DOHH2 (cell line): Measurements from ENCODE around the gene DGKZ.

ENCODE experiments used
- H3F3A ChIP-seq: fragments of 200-600 bp; sonication (generic), shearing (Covaris generic); 2 replicates; pipeline ENCODE4 v1.6.0; 2016; ENCODE audit warnings: antibody characterized with exemption, mild to moderate bottlenecking; ENCODE audit not compliant: control insufficient read depth, insufficient read depth
- H3K27ac ChIP-seq: fragments of 200-600 bp; sonication (generic); 2 replicates; pipeline ENCODE4 v1.5.1; 2014; ENCODE audit warnings: low read depth, mild to moderate bottlenecking, low read length, moderate library complexity
- H3K27me3 ChIP-seq: fragments of 200-600 bp; sonication (generic); 2 replicates; pipeline ENCODE4 v1.6.1; 2014; ENCODE audit warnings: mild to moderate bottlenecking, low read length, mixed read lengths; ENCODE audit not compliant: control insufficient read depth
- H3K36me3 ChIP-seq: fragments of 200-600 bp; sonication (generic); 2 replicates; pipeline ENCODE4 v1.6.1; 2014; ENCODE audit warnings: mild to moderate bottlenecking, low read length, moderate library complexity, mixed read lengths; ENCODE audit not compliant: control insufficient read depth
- H3K4me1 ChIP-seq: fragments of 200-600 bp; sonication (generic); 2 replicates; pipeline ENCODE4 v1.6.1; 2014; ENCODE audit warnings: mild to moderate bottlenecking, low read length, mixed read lengths; ENCODE audit not compliant: control insufficient read depth
- H3K4me2 ChIP-seq: fragments of 200-600 bp; sonication (generic); 2 replicates; pipeline ENCODE4 v1.6.0; 2014; ENCODE audit warnings: mild to moderate bottlenecking, low read length, moderate library complexity
- H3K4me3 ChIP-seq: fragments of 200-600 bp; sonication (generic); 2 replicates; pipeline ENCODE4 v1.5.1; 2014; ENCODE audit warnings: mild to moderate bottlenecking, low read length, mixed read lengths
- H3K79me2 ChIP-seq: fragments of 200-600 bp; sonication (generic); 2 replicates; pipeline ENCODE4 v1.6.1; 2014; ENCODE audit warnings: mild to moderate bottlenecking, low read length, mixed read lengths; ENCODE audit not compliant: control insufficient read depth
- H3K9me2 ChIP-seq: fragments of 200-600 bp; sonication (generic); replicated peaks from 2 replicates; pipeline ENCODE4 v1.6.1; 2014; ENCODE audit warnings: mild to moderate bottlenecking, low read length, mixed read lengths; ENCODE audit not compliant: control insufficient read depth
- H3K9me3 ChIP-seq: fragments of 200-600 bp; sonication (generic); 2 replicates; pipeline ENCODE4 v1.6.1; 2014; ENCODE audit warnings: antibody characterized with exemption, low read length, mixed read lengths; ENCODE audit not compliant: control insufficient read depth, insufficient read depth
- H4K20me1 ChIP-seq: fragments of 200-600 bp; sonication (generic); 2 replicates; pipeline ENCODE4 v1.6.0; 2014; ENCODE audit warnings: low read depth, mild to moderate bottlenecking, antibody characterized with exemption, low read length, moderate library complexity; ENCODE audit not compliant: control insufficient read depth, insufficient read depth
- EZH2phosphoT487 ChIP-seq: fragments of 200-600 bp; sonication (generic); IDR thresholded peaks from 2 replicates; pipeline ENCODE4 v1.6.1; 2017; ENCODE audit warnings: borderline replicate concordance, mild to moderate bottlenecking, antibody characterized with exemption, low read length, moderate library complexity, mixed read lengths
- TF ChIP-seq, protein P1 (sequence below): fragments of 200-600 bp; sonication (generic); IDR thresholded peaks from one replicate; pipeline ENCODE4 v1.5.1; 2014; ENCODE audit warnings: antibody characterized with exemption, mild to moderate bottlenecking, low read depth, low read length; ENCODE audit not compliant: poor library complexity, severe bottlenecking

The DGKZ gene

DNA sequence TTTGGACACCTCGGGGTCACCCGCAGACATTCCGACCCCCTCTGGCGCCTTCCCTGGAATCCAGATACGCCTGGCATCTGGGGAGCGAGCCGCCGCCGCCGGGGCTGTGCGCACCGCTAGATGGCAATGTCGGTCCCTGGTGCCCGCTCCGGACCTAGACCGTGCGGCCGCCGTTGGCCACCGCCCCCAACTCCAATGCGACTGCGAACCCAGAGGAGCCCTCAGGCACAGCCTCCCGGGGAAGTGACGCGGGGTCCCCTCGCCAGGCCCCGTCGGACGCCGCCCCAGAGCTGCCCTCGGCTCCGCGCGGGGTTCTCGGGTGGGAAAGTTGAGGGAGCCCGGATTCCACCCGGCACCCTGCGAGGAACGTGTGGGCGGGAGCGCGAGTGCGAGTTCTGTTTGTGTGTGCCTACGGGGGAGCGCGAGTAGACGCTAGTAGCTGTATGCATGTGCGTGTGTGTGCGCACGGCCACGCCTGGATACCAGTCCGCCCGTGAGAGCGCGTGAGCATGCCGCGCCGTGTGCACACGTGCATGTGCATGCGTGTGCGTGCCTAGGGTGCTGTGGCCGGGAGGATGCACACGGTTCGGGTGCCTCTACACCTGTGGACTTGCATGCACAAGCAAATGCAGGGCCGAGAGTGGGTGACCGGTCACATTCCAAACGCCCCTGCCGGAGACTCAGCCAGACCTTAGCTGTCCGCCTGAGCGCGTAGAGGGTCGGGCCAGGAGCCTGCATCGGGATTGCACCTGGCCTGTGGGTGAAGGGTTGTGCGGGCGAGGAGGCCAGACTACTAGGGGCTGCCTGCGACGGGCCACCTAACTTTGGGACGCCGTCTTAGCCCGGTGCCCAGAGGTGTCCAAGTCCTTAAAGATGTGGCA lies 42.4 kb downstream of the DGKZ start:
- peaks cover 32% of the 10 kb centered on the region for H3K4me1 ChIP-seq
- H3K36me3 ChIP-seq, result no peaks in the 10 kb centered on the region
- H4K20me1 ChIP-seq, result no peaks in the 10 kb centered on the region; the same call in 1 of the 2 replicates
- no peaks in the 10 kb centered on the region for H3K79me2 ChIP-seq
- no peaks in the 10 kb centered on the region for H3K9me3 ChIP-seq
- TF ChIP-seq, protein P1, sequence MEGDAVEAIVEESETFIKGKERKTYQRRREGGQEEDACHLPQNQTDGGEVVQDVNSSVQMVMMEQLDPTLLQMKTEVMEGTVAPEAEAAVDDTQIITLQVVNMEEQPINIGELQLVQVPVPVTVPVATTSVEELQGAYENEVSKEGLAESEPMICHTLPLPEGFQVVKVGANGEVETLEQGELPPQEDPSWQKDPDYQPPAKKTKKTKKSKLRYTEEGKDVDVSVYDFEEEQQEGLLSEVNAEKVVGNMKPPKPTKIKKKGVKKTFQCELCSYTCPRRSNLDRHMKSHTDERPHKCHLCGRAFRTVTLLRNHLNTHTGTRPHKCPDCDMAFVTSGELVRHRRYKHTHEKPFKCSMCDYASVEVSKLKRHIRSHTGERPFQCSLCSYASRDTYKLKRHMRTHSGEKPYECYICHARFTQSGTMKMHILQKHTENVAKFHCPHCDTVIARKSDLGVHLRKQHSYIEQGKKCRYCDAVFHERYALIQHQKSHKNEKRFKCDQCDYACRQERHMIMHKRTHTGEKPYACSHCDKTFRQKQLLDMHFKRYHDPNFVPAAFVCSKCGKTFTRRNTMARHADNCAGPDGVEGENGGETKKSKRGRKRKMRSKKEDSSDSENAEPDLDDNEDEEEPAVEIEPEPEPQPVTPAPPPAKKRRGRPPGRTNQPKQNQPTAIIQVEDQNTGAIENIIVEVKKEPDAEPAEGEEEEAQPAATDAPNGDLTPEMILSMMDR, result peak; percentile 82
- TF ChIP-seq EZH2phosphoT487, result no peak; the same call in 1 of the 2 replicates
- peak overlapping the region; percentile 61 for H3K4me2 ChIP-seq
- peak overlapping the region; percentile 55 for H3K4me3 ChIP-seq
- no peaks in the 10 kb centered on the region for H3K9me2 ChIP-seq
- H3K27me3 ChIP-seq, result peaks cover 63% of the 10 kb centered on the region
- no peak overlapping the region for H3K27ac ChIP-seq
- H3F3A ChIP-seq, result no peaks in the 10 kb centered on the region; the same call in 1 of the 2 replicates

DNA sequence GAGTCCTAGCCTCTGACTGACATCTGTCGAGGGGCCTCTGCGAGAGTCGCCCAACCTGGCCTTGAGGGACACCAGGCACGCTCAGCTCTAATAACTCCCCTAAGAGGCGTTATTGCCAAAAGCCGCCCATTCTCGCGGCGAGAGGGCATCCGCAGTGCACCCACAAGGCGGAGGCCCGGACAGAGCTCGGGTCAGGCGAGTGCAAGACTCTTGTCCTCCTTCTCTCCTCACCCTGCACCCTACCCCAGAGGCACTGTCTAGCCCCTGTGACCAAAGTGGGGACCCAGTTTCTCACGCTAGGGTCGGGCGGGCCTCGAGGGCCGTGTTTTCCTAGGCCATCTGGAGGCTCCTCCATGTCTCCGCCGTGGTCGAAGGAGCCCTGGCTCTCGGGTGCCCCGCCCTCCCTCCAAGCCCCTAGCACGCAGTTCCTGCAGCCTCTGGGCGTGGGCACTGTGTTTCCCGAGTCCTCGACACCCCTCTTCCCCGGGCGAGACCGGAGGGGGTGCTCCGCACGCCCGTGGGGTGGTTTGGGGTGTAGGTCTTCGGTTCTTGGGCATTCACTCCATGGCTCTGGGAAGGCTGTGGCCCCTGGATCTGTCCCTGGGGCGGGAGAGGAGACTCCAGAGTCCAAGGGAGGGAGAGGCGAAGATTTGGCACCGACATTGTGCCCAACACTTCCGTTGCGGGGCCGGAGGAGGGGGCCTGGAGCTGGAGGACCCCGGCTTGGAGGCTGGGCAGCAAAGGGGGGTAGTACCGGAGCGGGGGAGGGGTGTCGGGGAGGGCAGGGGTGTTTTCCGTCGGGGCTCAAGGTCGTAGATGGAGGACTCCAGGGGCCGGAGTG lies 43.3 kb downstream of the DGKZ start:
- Histone ChIP-seq H3K36me3 (no peaks in the 10 kb centered on the region), H3K27ac (no peak overlapping the region), H3K4me3 (peak overlapping the region; percentile 55; the same call in 1 of the 2 replicates), H3K27me3 (peaks cover 63% of the 10 kb centered on the region), H4K20me1 (no peaks in the 10 kb centered on the region; the same call in 1 of the 2 replicates), H3F3A (no peaks in the 10 kb centered on the region; the same call in 1 of the 2 replicates), H3K4me2 (peak overlapping the region; percentile 61), H3K4me1 (peaks cover 32% of the 10 kb centered on the region), H3K79me2 (no peaks in the 10 kb centered on the region), H3K9me2 (no peaks in the 10 kb centered on the region), H3K9me3 (no peaks in the 10 kb centered on the region)
- TF ChIP-seq, protein P1, result no peak
- TF ChIP-seq EZH2phosphoT487, result peak; percentile 48

DNA sequence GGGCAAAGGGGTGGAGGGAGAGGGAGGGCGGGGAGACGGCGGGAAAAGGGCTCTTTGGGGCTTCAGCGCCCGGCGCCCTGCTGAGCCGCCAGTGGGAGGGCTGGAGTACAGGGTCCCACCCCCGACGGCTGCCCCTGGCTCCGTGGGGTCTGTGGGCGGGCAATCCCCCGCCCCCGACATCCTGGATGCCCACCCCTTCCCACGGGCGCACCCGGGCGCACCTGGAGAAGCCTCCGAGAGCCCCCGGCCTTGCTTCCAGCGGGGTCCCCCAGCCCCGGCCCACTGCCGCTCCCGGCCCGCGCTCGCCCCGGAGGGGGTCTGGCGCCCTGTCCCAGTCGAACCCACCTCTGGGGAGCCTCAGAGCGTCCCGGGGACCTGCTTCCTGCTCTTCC lies 43.9 kb downstream of the DGKZ start:
- no peaks in the 10 kb centered on the region for H3K36me3 ChIP-seq
- peaks cover 32% of the 10 kb centered on the region for H3K4me1 ChIP-seq
- H3K4me3 ChIP-seq, result peak overlapping the region; percentile 46; the same call in 1 of the 2 replicates

More for the DNA sequence above, 43.9 kb downstream of the DGKZ start:
- no peaks in the 10 kb centered on the region; the same call in 1 of the 2 replicates for H4K20me1 ChIP-seq
- peak overlapping the region; percentile 47 for H3K4me2 ChIP-seq
- H3F3A ChIP-seq, result no peaks in the 10 kb centered on the region; the same call in 1 of the 2 replicates
- no peak overlapping the region for H3K27ac ChIP-seq
- TF ChIP-seq EZH2phosphoT487, result no peak
- TF ChIP-seq, protein P1, result no peak
- H3K27me3 ChIP-seq, result peaks cover 63% of the 10 kb centered on the region
- H3K9me2 ChIP-seq, result no peaks in the 10 kb centered on the region
- no peaks in the 10 kb centered on the region for H3K79me2 ChIP-seq
- H3K9me3 ChIP-seq, result no peaks in the 10 kb centered on the region
